Liver (tissue), 3 donors: Measurements from ENCODE around the gene KCNA4.
"Not testable (repeated sequence)": the region's sequence is repeated elsewhere in the genome, so short reads cannot be mapped to it uniquely, and the experiment has no call there.

ENCODE experiments used
- EGR1 ChIP-seq, 2 donors: IDR thresholded peaks; 2 replicates each; pipeline ENCODE4 v1.6.1; 2016 to 2018; ENCODE audit warnings: antibody characterized with exemption in 2 of 2, low read depth in 2 of 2
- SP1 ChIP-seq: IDR thresholded peaks from 2 replicates; pipeline ENCODE4 v1.6.1; 2018; ENCODE audit warnings: antibody characterized with exemption, mild to moderate bottlenecking
- TAF1 ChIP-seq: conservative IDR thresholded peaks from 2 replicates; pipeline ENCODE4 v1.6.1; 2016; ENCODE audit warnings: antibody characterized with exemption, mild to moderate bottlenecking
- YY1 ChIP-seq: IDR thresholded peaks from 2 replicates; pipeline ENCODE4 v1.6.1; 2016; ENCODE audit warnings: antibody characterized with exemption, mild to moderate bottlenecking
- TF ChIP-seq, protein P1 (sequence below): IDR thresholded peaks from 2 replicates; pipeline ENCODE4 v1.6.1; 2016; ENCODE audit warnings: antibody characterized with exemption
- TF ChIP-seq, protein P2 (sequence below): fragments of 150-350 bp; IDR thresholded peaks from 2 replicates; pipeline ENCODE4 v1.5.1; 2017; ENCODE audit warnings: improper control_type of control experiment, low read depth, low read length; ENCODE audit not compliant: missing input control
- donor health status: healthy.
- donor health status: healthy.

DNA sequence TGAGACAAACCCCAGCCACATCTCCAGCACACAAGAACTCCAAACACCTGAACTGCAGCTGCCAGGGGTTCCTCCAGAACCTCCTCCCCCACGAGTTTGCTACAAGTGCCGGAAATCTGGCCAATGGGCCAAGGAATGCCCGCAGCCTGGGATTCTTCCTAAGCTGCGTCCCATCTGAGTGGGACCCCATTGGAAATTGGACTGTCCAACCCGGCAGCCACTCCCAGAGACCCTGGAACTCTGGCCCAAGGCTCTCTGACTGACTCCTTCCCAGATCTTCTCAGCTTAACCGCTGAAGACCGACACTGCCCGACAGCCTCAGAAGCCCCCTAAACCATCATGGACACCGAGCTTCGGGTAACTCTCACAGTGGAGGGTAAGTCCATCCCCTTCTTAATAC lies 41.2 kb downstream of the KCNA4 start:
- TF ChIP-seq, protein P1, sequence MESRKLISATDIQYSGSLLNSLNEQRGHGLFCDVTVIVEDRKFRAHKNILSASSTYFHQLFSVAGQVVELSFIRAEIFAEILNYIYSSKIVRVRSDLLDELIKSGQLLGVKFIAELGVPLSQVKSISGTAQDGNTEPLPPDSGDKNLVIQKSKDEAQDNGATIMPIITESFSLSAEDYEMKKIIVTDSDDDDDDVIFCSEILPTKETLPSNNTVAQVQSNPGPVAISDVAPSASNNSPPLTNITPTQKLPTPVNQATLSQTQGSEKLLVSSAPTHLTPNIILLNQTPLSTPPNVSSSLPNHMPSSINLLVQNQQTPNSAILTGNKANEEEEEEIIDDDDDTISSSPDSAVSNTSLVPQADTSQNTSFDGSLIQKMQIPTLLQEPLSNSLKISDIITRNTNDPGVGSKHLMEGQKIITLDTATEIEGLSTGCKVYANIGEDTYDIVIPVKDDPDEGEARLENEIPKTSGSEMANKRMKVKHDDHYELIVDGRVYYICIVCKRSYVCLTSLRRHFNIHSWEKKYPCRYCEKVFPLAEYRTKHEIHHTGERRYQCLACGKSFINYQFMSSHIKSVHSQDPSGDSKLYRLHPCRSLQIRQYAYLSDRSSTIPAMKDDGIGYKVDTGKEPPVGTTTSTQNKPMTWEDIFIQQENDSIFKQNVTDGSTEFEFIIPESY = not testable (repeated sequence)
- TF ChIP-seq, protein P2, sequence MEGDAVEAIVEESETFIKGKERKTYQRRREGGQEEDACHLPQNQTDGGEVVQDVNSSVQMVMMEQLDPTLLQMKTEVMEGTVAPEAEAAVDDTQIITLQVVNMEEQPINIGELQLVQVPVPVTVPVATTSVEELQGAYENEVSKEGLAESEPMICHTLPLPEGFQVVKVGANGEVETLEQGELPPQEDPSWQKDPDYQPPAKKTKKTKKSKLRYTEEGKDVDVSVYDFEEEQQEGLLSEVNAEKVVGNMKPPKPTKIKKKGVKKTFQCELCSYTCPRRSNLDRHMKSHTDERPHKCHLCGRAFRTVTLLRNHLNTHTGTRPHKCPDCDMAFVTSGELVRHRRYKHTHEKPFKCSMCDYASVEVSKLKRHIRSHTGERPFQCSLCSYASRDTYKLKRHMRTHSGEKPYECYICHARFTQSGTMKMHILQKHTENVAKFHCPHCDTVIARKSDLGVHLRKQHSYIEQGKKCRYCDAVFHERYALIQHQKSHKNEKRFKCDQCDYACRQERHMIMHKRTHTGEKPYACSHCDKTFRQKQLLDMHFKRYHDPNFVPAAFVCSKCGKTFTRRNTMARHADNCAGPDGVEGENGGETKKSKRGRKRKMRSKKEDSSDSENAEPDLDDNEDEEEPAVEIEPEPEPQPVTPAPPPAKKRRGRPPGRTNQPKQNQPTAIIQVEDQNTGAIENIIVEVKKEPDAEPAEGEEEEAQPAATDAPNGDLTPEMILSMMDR = not testable (repeated sequence)
- not testable (repeated sequence) for TF ChIP-seq EGR1 (IDR thresholded peaks at IDR 0.05; ENCODE audit: low read depth in 2 of 2); SP1; YY1; TAF1
